Lower lobe of right lung (tissue), 2 donors: ENCODE results near the gene FNBP1. TPM values are rescaled to one million over a fixed set of nuclear protein-coding genes. Genes with fewer than 3 reads are reported as not detected.
A peak's percentile ranks its signal among the peaks of the same experiment; 100 is the strongest.

Source experiments
- ATAC-seq, 2 donors: fragments of 200-7000 bp; cut with Tn5 transposase; one replicate each; pipeline ENCODE4 v1.9.1; 2020 to 2022; ENCODE audit warnings: mild to moderate bottlenecking in 2 of 2, moderate library complexity in 2 of 2
- DNase-seq: peaks from one replicate; pipeline ENCODE4 v3.0.0-alpha.2; 2020
- H3K27ac ChIP-seq: fragments of 200-600 bp; one replicate; pipeline ENCODE4 v1.8.0; 2022
- H3K27me3 ChIP-seq: fragments of 200-600 bp; one replicate; pipeline ENCODE4 v1.8.0; 2022; ENCODE audit warnings: low read depth
- H3K36me3 ChIP-seq: fragments of 200-600 bp; one replicate; pipeline ENCODE4 v1.8.0; 2022; ENCODE audit warnings: mild to moderate bottlenecking
- H3K4me1 ChIP-seq: fragments of 200-600 bp; one replicate; pipeline ENCODE4 v1.8.0; 2022
- H3K4me3 ChIP-seq: fragments of 200-600 bp; one replicate; pipeline ENCODE4 v1.8.0; 2022; ENCODE audit warnings: mild to moderate bottlenecking
- H3K9me3 ChIP-seq: fragments of 200-600 bp; one replicate; pipeline ENCODE4 v1.8.0; 2022
- CTCF ChIP-seq: fragments of 200-600 bp; IDR thresholded peaks from one replicate; pipeline ENCODE4 v1.8.0; 2022; ENCODE audit warnings: antibody characterized with exemption, mild to moderate bottlenecking
- intact Hi-C: fragments of 100-400 bp; cut with DNase I; formaldehyde crosslinking; loops from one replicate; pipeline ENCODE4 v1.11.0; 2022
- total RNA-seq: library from RNA; stranded (reverse); fragmentation: NEBNext Ultra II Directional; extraction: Animal tissue kit (Norgen Biotek cat#: 25700); gene quantifications from one replicate; pipeline ENCODE4 v1.2.1, GENCODE V29; 2021
- donor health status: DM: no; HTN: yes; CAD: no; lungs with severe emphysema.

The FNBP1 gene
- total RNA-seq, 1 donor from 2014 or later: 61.1 TPM

GRCh38 chr9:129866394-129867135 lies 176.4 kb downstream of the FNBP1 start:
- TF ChIP-seq CTCF: no peak
- H3K9me3 ChIP-seq: no peaks in the 10 kb centered on the region
- H3K4me3 ChIP-seq: no peak overlapping the region
- no peak for DNase-seq
- no peaks in the 10 kb centered on the region for H3K27me3 ChIP-seq
- intact Hi-C loops: no loop called here
- H3K36me3 ChIP-seq: peaks cover 48% of the 10 kb centered on the region
- peak in 1 of 2 donors; percentile 11 for ATAC-seq
- no peak overlapping the region for H3K27ac ChIP-seq
- no peaks in the 10 kb centered on the region for H3K4me1 ChIP-seq

GRCh38 chr9:129865668-129866320 lies 177.2 kb downstream of the FNBP1 start:
- Histone ChIP-seq H3K36me3 (peaks cover 56% of the 10 kb centered on the region), H3K27ac (no peak overlapping the region), H3K27me3 (no peaks in the 10 kb centered on the region), H3K9me3 (no peaks in the 10 kb centered on the region), H3K4me1 (no peaks in the 10 kb centered on the region), H3K4me3 (no peak overlapping the region)
- intact Hi-C loops: no loop called here
- no peak for DNase-seq
- TF ChIP-seq CTCF: no peak
- ATAC-seq: no peak

- intact Hi-C loops: no loop called here
- Histone ChIP-seq H3K4me3 (no peak overlapping the region), H3K4me1 (no peaks in the 10 kb centered on the region), H3K27me3 (no peaks in the 10 kb centered on the region), H3K27ac (no peak overlapping the region), H3K9me3 (no peaks in the 10 kb centered on the region), H3K36me3 (peaks cover 63% of the 10 kb centered on the region)
- ATAC-seq (no peak), DNase-seq (no peak)
- no peak for TF ChIP-seq CTCF
Observed at GRCh38 chr9:129864991-129865647, 177.9 kb downstream of the FNBP1 start.

- H3K4me1 ChIP-seq: no peaks in the 10 kb centered on the region
- peak; percentile 35 to 47 for ATAC-seq
- intact Hi-C loops: no loop called here
- H3K9me3 ChIP-seq: no peaks in the 10 kb centered on the region
- H3K4me3 ChIP-seq: no peak overlapping the region
- H3K36me3 ChIP-seq: peaks cover 65% of the 10 kb centered on the region
- DNase-seq: no peak
- no peaks in the 10 kb centered on the region for H3K27me3 ChIP-seq
- H3K27ac ChIP-seq: no peak overlapping the region
- TF ChIP-seq CTCF: no peak
Observed at GRCh38 chr9:129863059-129863690, 179.8 kb downstream of the FNBP1 start.

GRCh38 chr9:129861447-129861827 lies 181.6 kb downstream of the FNBP1 start:
- DNase-seq (no peak), ATAC-seq (no peak)
- no peaks in the 10 kb centered on the region for H3K4me1 ChIP-seq
- H3K27me3 ChIP-seq: no peaks in the 10 kb centered on the region
- intact Hi-C loops: no loop called here
- peaks cover 72% of the 10 kb centered on the region for H3K36me3 ChIP-seq
- no peak overlapping the region for H3K27ac ChIP-seq
- H3K9me3 ChIP-seq: no peaks in the 10 kb centered on the region
- H3K4me3 ChIP-seq: no peak overlapping the region
- no peak for TF ChIP-seq CTCF
